GM18870 (cell line): ENCODE measurements around the gene CASTOR1.

ENCODE experiments used
- ATAC-seq: cut with Tn5 transposase; IDR thresholded peaks from one replicate; pipeline ENCODE4 v1.9.1; 2021; ENCODE audit warnings: moderate library complexity; ENCODE audit not compliant: unreplicated experiment

CASTOR1 gene

DNA sequence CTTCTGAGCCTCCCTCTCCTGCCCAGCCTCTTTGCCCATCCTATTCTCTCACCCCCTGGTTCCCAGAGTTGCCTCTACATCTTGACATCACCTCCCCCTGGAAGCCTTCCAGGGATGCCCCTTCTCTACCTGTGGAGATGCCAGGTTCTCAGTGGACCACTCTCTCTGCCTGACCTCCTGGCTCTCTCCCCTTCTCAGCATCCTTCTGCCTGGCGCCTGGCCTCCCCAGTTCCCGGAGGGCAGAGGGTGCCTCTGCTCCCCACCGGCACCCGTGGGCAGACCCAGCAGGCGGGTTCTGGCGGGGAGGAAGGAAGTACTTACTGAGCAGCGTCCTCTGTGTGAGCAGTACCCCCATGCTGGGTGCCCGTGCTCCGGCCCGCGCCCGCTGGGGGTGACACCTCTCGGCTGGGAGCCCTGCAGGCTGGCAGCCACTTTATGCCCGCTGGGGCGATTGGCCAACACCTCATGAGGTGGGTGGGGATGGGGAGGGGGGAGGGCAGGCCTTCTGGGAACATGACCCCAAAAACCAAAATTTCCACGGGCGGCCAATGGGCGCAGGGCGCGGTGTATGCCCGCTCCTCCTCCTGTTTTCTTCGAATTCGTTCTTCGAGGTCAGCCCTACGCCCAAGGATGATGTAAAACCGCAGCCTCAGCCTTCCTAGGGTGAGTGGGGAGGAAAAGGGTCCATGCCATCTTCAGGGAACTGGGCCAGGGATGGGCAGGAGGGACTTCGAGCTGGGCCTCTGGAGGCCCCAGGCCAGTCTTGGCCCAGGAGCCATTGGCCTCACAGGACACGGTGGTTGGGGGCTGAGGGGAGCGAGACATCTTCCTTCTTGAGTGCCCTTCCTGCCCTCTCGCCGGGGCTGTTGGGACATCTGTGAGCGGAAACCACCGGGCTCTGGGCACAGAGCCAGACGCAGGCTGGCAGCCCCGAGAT lies 22.6 kb downstream of the CASTOR1 start, which contains the start of gene OSM:
TSS of gene OSM (minus strand) at position 407 of the 937 bp plus-strand sequence. CDS start at position 355, 52 bp downstream.
- ATAC-seq = no peak

DNA sequence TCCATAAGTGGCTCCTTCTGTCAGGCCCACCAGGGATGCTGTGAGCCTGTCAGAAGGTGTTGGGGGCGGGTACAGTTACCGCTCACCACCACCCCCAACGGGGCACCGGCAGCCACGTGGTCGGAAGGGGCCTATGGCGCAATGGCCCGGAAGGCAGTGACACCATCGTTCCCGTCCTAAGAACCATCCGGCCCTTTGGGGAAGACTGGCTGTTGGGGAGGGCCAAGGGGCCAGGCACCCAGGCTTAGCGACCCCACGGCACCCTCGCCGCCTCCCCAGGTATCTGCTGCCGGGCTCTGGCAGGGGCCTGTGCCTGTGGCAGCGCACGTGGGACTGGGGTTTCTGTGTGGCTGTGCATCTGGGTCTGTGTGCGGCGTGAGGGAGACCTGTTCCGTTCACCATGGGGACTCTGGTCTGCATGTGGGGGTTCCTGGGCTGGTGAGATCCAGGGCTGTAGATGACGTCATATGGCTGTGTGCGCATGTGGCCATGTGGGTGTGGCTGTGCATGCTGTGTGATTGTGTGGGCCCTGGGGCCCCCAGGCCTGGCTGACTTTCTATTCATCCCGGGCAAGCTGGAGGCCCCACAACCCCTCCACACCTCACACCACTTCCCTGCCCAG lies 23.4 kb downstream of the CASTOR1 start:
- ATAC-seq = no peak

DNA sequence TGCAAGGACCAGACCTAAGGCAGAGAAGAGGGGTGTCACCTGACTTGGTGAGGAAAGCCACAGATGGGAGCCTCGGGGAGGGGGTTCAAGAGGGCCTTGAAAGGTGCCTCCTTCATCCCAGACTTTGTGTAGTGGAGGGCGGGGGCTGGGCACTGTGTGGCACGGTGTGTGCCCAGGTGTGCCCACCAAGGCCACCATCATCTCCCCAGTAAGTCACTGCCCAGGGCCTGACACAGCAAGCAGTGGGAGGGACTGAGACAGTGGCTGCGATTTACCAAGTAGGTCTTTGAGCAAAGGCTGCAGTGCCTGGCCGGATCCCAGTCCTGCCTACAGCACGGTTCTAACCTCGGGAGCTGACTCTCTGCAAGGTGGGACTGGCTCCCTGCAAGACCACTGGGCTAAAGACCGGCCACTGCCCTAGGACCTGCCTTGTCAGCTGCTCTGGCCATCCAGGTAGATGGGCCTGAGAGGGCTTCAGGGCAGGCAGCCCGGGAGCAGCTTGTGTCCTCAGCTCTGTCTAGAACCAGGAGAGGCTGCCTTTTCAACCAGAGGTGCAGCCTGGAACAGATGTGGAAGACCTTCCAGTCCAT lies 24.1 kb downstream of the CASTOR1 start:
- ATAC-seq = no peak

DNA sequence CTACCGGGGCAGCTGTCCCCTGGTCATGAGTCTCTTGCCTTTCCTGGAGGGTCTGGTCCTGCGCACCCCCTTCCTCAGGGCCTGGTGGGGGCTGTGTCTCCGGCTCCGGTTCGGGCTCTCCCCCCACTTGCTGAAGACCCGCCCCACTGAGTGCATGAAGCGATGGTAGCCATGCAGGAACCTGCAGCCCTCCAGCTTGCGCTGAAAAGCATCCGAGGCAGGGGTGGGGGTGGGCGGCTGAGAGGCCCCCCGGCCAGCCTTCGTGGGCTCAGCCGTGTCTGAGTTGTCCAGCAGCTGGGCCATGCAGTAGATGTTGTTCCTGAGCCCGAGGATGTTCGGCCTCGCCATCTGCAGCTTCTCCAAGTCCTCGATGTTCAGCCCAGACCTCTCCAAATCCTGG lies 25.4 kb downstream of the CASTOR1 start:
- no peak for ATAC-seq

DNA sequence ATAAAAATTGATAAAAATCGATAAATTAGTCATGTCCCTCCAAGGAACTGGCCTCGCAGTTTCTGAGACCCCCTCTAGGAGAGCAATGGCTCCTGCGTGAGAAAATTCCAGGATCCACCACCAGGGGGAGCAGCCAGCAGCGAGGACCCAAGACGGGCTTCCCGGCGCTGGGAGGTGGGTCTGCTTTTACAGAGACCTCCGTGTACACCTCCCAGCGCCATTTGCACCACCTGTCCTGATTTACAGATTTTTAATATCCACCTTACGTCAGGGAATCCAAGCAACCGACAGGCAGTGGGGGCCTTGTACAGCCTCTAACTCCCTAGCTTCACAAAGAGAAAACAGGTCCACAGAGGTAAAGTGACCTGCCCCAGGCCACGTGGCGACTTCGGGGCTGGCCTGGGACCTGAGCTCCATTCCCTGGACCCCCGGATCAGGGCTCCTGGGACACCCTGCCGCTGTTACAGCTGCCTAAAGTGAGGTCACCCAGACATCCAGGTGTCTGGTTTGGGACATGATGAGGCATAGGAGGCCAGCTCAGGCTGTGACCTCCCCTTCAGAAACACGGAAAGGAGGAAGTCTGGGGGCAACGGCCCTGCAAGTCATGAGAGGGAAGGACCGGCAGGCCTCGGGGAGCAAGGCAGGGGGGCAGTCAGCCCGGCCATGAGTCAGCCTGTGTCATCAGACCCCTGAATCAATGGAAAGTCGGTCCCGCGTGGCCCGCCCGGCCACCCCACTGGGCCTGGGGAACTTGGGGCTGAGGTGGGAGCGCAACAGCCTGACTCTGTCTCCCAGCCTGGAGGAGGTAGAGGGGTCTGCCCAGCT lies 26.2 kb downstream of the CASTOR1 start:
- ATAC-seq = no peak

DNA sequence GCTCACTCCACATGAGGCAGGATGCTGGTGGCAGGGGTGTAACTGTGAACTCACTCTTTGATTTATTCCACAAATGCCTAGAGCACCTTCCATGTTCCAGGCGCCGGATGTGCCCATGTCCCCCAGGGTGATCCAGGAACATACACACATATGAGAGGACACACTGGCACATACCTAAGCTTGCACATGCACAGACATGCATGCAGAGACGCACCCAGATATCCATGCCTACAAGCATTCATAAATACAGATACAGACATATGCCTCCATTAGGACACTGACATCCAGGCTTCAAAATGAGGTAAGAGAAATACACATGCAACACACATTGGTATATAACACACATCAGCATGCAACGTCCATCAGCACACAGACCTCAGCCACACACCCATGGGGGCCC lies 27.2 kb downstream of the CASTOR1 start:
- ATAC-seq = no peak

DNA sequence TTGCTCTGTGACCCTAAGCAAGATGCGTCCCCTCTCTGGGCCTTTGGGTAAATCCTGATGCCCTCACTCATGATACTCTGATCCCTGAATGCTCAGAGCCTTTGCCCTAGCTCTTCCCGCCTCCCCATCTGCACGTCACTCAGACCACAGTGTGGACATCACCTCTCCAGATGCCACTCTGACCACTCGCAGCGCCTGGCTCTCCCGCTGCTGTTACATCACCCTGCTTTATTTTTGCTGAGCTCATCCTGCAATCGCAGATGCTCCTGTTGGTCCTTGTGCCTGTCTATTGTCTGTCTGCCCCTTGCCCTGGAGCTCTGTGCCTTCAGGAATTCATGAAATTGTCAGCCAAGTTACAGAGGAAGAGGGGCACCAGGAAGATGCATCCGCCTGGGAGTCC lies 28.2 kb downstream of the CASTOR1 start:
- no peak for ATAC-seq

DNA sequence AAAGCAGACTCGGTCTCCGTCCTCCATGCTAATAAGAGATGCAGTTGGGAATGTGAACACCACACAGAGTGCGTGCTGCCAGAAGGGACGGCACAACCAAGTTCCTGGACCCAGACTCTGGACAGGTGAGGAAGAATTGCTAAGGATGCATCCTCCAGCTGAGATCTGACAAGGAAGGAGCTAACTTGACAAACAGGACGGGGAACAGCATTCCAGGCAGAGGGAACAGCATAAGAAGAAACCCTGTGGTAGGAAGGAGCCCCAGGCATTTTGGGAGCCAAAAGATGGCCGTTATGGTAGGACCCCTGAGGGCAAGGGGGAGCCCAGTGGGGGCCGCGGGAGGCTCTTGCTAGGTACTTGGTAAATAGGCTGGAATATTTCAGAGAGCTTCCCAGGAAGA lies 28.6 kb downstream of the CASTOR1 start:
- no peak for ATAC-seq

DNA sequence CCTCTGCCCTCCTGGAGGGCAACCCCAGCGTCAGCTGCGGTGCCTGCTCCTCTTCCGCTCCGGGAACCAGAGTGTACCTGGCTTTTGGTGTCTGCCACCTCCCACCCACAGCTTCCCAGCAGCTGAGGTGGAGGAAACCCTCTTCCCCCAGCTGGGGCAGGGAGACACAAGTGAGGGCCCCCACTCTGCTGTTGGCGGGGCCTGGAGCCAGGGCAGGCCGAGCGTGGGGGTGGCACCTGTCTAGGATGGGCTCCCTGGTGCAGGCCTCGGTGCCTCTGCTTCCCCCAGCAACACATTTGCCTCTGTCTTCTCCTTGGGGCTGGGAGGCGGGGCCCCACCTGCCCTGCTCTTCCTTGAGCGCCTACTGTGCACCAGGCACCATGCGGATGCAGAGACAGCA lies 29.0 kb downstream of the CASTOR1 start:
- no peak for ATAC-seq

DNA sequence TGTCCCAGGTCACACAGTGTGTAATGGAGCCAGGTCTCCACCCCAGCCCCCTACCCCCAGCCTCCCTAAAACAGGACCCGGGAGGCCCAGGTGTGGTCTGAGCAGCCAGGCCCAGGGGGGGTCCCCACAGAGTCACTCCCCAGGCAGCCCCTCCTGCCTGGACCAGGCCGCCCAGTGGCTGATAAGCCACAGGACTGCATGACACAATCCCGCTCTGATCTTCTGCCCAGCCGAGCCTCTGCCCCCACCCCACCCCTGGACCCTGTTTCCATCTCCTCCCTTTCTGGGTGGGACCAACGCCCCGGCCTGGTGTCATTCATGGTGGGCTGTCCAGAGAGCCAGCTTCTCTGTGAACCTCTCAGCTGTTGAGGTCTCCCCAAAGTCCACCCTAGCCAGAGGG lies 35.0 kb downstream of the CASTOR1 start:
- no peak for ATAC-seq

DNA sequence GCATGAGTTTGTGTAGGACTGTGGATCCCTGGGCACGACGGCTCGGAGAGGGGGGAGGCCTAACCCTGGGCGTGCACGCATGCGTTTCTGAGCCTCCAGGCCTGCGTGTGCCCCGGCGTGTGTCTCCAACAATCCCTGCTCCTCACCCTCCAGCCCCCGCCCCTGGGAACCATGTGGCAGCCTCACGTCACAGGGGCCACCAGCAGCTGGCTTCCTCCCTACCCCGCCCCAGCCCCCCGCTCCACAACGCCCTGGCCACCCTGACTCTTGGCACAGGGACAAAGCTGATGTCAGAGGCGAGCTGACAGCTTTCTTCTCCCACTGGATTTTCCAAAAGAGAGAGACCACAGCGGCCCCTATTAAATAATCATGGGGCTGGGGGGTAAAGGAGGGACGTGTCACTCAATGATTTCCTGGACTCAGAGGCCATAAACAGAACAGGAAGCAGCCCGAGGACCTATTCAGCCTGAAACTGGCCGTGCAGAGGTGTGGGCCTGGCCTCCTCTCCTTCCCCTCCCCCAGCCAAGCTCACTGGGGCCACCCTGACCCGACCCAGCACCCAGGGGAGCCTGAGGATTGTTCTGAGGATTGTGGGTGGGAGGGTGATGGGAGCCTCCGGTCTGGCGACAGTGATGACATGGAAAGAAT lies 36.0 kb downstream of the CASTOR1 start:
- no peak for ATAC-seq

DNA sequence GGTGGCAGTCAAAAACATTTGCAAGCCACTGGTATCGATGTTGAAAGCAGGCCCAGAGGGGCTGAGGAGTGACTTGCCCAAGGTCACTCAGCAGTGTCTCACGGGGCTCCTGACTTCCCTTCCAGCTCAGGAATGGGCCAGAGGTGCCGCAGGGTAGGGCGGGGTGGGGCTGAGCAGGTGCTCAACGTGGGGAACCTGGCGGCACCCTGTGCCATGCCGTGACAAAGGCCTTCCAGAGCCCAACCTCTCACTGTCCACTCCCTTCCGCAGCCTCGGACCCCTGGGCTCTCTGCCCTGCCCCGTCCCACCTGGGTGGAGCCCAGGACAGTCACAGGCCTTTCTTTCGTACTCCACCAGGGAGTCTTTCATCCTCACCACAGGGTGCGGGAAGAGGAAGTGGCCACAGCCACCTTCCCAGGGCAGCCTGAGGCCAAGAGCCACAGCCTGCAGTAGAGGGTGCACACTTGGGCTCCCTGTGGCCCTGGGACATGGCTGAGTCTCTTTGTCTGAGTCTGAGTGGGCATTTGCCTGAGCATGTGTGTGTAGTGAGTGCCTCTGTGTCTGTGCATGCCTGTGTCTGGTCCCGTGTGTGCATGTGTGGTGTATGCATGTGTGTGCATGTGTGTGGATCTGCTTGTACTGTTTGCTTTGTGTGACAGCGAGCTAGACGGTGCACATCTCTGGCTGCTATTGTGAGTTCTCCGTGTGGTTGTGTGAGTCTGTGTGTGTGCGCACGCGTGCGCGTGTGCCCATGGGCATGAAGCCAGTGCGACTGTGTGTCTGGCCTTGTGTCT lies 36.7 kb downstream of the CASTOR1 start:
- ATAC-seq = no peak

DNA sequence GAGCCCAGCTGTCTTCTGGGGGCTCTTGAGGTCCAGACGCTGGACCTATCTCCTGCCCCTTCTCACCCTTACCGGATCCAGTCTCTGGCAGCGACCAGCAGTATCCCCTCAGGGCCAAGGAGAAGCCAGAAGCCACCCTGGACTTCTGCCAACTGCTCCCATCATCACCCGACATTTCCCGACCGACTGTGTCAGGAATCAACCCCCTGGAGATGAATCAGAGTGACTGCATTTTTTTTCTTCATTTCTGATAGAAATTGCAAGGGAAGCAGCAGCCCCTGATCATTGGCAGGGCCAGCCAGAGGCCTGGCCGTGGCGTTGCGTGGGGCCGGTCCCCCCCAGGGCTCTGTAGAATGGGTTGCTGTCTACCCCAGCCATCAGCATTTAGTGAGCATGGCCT lies 37.6 kb downstream of the CASTOR1 start:
- ATAC-seq = no peak

DNA sequence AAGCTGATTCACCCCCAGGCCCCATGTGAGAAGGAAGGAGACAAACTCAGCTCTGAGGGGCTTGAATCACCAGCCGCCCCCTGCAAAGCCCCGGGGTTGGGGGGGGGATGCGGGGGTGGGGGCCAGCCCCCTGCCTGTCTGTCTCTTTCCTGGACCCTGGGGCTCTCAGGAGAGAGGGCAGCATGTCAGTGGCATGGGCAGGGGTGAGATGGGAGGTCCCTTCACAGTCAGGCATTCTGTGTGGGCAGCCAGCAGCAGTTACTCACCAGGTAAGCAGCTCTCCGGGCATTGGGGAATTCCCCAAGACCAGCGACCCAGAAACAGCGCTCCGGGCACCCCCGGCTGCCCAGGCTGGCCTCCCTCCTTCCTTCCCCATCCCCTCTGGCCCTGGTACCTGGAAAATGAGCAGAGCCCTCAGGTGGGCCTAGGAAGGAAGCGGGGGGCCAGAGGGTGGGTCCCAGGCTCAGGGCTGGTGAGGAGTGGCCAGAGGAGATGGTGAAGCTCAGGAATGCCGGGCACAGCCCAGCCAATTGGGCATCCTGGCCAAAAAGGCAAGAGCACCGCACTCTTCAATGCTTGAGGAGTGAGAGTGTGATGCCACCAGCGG lies 38.5 kb downstream of the CASTOR1 start:
- no peak for ATAC-seq

DNA sequence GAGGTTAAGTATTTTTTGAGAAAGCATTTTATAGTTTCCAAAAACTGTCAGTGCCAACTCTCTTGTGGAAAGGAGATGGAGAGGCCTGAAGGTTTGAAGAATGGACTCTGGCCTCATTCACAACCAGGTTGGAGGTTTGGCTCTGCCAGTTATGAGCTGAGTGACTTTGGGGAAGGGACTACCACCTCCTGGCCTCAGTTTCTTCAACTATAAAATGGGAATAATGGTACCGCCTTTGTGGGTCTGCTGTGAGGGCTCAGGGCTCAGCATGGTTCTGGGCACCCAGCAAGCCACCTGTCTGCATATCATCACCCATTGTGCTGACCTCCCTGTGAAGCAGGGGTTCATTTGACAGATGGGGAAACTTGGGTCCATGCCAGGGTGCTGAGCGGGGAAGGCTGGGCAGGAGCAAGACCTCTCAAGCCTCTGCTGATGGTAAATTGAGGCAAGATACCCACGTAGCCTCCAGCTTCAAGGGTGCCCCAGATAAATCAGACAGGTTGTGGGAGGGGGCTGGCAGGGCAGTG lies 39.2 kb downstream of the CASTOR1 start:
- no peak for ATAC-seq

DNA sequence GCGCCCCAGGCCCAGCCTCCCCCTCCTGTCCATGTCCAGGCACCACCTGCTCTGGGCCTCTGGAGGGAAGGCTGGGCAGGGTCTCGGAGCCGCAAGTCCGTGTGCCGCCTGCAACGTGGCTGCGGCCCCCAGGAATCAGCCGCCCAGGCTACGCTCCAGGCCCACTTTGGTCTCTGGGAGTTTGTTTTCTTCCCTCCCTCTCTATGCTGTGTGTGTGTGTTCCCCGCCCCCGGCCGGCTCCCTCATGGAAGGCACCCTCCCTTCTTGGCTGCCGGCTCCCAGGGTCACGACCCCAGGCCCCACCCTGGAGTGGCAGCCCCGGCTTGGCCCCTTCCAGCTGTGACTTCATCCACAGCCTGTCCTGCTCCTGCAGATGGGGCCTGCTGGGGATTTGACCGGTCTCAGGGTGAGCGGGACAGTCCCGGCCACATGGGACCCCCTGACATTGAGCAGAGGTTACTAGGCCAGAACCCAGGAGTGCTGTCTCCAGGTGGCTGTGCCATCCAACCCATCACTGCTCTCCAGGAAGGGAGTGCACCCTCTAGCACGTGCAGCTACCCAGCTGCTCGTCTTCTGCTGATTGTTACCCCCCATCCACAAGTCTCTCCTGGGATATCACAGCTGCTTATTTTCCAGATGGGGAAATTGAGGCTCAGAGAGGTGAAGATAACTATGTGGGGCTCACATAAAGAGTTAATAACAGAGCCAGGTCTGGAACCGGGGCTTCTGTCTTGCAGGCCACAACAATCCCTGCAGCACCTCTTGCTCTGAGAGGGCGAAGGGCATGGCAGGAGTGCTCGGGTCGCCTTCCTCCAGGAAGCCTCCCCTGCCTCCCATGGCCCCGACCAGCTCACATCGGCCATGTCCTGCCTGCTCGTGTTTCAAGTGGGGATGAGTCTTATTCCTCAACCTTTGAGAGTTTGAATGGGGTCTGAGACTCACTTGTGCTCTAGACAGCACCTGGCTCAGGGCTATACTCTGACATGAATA lies 40.0 kb downstream of the CASTOR1 start:
- no peak for ATAC-seq

DNA sequence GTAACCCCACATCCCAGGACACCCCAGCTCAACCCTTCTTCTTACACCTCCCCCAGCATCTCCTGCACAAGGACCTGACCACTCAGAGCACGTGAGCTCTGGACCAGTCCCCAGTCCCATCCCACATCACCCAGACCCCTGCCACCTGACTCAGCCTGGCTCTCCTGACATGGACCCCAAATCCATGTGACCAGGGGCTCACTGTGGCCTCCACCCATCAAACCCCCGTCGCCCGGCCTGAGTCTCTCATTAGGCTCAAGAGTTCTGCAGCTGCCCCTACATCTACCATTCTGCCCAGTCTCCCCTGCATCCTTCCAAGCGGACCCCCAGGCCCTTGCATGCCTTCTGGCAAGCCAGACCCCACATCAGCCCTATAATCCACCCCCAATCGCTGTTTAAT lies 40.8 kb downstream of the CASTOR1 start:
- ATAC-seq = no peak

DNA sequence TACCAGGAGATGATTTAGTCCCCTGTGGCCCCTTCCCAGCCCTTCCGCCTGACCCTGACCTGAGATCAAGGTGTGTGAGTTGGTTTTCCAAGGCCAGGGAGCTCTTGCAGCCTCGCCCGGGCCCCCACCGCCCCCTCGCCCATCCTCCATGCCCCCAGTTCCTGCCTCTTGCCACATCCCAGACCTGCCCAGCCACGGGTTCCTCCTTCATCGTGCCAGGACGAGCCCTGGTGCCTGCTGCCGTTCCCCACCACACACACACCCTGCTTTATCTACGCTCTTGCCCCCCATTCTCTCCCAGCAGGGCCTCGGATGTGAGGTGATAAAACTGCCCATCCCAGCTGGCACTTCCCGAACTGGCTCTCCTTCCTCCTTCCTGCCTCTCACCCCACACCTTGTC lies 41.3 kb downstream of the CASTOR1 start:
- no peak for ATAC-seq
